ENCODE data around the gene DENND1B.
A peak's percentile ranks its signal among the peaks of the same experiment; 100 is the strongest.

DNA sequence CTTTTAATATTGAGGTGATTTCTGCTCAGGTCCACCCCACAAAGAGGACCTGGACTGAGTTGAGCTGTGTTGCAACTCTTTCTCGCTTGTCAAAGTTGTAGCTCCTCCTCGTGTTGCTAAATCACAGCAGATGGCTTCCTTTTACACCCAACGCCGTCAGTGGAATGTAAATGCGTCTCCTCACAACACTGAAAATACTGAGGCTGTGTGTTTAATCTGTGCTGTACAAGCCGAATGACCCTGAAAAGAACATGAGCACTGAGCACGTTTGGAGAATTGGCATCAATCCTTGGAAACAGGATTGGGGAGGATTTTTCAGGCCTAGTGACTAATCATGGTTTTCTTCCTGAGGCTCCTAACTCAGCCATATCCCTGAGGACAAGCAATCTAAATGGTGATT, 311.2 kb downstream of the DENND1B start:
- TF ChIP-seq ZNF660 (CRISPR knock-in tag; IDR thresholded peaks at IDR 0.05; ENCODE audit: borderline replicate concordance, low read depth): no peak
- TF ChIP-seq HOXA5 (CRISPR knock-in tag; IDR thresholded peaks at IDR 0.05): no peak
- no peak for TF ChIP-seq CTCF (CRISPR knock-in tag; IDR thresholded peaks at IDR 0.05)
- no peak for TF ChIP-seq TARDBP (CRISPR knock-in tag; IDR thresholded peaks at IDR 0.05)
- TF ChIP-seq, protein P1, sequence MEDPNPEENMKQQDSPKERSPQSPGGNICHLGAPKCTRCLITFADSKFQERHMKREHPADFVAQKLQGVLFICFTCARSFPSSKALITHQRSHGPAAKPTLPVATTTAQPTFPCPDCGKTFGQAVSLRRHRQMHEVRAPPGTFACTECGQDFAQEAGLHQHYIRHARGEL (CRISPR knock-in tag; IDR thresholded peaks at IDR 0.05): no peak
- no peak for TF ChIP-seq ZNF574 (CRISPR knock-in tag; IDR thresholded peaks at IDR 0.05)
- no peak for TF ChIP-seq SETDB1 (CRISPR knock-in tag; IDR thresholded peaks at IDR 0.05; ENCODE audit: borderline replicate concordance)
- TF ChIP-seq THAP11 (CRISPR knock-in tag; IDR thresholded peaks at IDR 0.05): no peak
- no peak for TF ChIP-seq ZSCAN20 (CRISPR knock-in tag; IDR thresholded peaks at IDR 0.05; ENCODE audit: borderline replicate concordance)
- TF ChIP-seq CEBPG (CRISPR knock-in tag; IDR thresholded peaks at IDR 0.05): peak; percentile 68
- no peak for TF ChIP-seq ZBTB38 (CRISPR knock-in tag; IDR thresholded peaks at IDR 0.05)
- TF ChIP-seq, protein P2, sequence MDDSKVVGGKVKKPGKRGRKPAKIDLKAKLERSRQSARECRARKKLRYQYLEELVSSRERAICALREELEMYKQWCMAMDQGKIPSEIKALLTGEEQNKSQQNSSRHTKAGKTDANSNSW (CRISPR knock-in tag; IDR thresholded peaks at IDR 0.05; ENCODE audit: borderline replicate concordance): no peak
- no peak for TF ChIP-seq ZBTB20 (CRISPR knock-in tag; IDR thresholded peaks at IDR 0.05; ENCODE audit: borderline replicate concordance, low read depth)
